ENCODE measurements around the gene PSMB10.
"Not testable (repeated sequence)": the region's sequence is repeated elsewhere in the genome, so short reads cannot be mapped to it uniquely, and the experiment has no call there.

PSMB10 gene

DNA sequence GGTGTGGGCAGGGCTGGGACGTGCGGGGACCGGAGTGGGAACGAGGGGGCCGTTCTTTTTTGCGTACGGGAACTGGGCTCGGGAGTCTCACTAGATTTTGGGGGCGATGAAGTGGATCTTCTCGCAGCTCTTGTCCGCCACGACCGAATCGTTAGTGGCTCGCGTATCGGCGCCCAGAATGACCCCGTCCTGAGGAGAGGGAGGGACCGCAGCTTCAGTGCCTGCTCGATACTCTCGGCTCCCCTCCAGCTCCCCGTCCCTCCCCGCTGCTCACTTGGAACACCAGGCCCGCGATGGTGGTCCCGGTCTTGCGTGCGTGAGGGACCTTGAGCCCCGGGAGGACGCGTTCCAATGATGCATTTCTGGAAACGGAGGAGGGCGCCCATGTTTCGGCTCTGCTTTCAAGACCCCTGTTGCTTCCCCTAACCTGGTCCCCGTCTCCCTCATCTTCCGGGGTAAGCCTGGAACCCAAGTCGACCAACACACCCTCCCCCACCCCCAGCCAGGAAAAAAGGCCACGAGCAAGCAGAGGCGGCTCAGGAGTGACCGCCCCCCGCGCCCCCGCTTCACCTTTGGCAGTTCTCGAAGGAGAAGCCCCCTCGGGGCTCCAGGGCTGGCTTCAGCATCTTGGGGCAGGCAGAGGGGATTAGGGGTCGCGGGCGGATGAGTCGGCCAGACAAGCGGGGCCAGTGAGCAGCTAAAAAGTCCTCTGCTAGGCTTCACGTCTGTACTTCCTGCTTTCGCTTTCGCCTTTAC, at the start of gene PSMB10:
Gene PSMB10, minus strand, starts transcription at position 727 of the 756 bp plus-strand sequence. Its CDS starts 101 bp downstream, at position 626.
- DNase-seq: no peak

DNA sequence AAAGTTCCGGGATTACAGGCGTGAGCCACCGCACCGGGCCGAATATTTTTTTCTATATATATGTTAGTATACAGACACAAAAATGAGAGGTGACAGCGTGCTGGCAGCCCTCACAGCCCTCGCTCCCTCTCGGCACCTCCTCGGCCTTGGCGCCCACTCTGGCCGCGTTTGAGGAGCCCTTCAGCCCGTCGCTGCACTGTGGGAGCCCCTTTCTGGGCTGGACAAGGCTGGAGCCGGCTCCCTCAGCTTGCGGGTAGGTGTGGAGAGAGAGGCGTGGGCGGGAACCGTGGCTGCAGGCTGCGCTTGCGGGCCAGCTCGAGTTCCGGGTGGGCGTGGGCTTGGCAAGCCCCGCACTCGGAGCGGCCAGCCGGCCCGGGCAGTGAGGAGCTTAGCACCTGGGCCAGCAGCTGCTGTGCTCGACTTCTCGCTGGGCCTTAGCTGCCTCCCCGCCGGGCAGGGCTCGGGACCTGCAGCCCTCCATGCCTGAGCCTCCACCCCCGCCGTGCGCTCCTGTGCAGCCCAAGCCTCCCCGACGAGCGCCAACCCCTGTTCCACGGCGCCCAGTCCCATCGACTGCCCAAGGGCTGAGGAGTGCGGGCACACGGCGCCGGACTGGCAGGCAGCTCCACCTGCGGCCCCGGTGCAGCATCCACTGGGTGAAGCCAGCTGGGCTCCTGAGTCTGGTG, 45.5 kb upstream of the PSMB10 start:
- no peak for DNase-seq

DNA sequence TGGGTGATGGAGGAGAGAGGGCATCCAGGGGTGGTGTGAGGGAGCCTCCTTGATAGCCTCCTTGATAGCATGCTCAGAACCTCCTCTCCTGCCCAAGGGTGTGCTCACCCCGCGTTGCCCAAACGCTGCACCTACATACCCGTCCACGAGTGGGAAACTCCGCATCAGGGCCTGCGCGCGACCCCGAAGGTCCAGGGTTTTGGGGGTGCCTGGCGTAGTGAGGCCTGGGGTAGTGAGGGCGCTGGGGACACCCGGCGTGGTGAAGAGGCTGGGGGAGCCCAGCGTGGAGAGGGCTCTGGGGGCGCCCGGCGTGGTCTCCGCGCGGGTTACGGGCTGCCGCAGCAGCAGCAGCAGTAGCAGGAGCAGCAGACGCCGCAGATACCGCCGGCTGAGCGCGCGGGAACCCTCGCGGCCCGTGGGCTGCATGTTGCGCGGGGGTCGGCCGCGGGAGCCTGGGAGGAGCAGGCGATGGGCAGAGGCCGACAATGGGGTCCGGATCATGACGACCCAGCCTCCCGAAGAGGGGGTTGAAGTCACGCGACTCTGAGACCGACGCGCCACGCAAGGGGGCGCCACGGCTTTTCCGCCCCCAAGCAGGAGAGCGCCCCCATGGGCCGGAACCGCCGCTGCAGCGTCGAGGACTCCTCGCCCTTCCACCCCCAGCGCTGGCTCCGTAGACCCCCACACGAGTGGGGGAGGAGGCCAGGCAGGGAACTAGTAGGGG, 43.5 kb upstream of the PSMB10 start, which contains the start of gene DPEP3:
Gene DPEP3, minus strand, starts transcription at position 545 of the 724 bp plus-strand sequence. Its CDS starts 119 bp downstream, at position 426.
- DNase-seq: no peak

DNA sequence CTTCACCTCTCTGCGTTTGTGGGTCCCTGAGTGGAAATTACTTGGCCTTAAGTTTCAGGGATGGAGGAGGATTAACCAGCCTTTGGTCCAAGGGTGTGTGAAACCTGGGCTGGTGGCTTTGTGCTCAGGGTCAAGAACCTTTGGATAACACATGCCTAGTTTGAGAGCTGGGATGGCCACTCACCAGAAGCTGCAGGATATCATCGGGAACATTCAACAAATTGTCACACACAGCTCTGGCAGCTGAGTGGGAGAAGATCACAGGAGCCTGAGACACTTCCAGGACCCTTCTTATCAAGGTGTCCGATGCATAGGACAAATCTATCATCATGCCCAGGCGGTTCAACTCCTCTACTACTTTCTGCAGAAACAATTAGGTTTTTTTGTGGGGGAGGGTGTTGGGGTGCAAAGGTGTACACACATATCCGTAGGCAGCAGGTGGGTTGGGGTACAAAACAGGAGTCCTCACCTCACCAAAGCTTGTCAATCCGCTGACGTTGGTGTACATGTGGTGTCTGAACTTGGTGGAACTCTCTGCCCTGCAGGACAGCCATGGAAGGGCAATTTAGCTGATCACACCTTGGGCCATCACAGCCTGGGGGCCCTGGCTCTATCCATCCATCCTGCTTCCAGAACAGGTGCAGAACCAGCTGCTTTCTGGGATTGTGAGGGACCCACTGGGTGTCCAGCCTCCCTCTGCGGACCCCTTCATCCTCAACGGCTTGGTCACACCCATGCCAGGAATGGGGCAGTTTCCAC, 41.0 kb upstream of the PSMB10 start:
- DNase-seq: no peak

DNA sequence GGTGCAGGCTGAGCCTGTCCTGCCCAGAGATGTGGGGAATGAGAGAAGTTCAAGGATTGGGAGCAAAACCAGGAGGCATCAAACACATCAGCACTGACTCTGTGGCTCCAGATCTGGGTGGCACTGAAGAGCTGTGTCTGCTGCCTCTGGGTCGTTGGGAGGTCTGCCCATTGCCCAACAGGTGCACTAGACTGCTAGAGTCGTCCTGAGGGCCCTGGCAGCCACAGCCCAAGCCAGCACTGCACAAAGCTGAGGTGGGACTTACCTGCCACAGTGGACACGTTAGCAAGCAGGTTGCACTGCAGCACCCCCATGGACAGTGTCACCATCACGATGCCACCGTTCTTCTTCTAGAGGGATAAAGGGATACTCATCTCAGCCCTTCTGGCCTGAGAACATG, 40.4 kb upstream of the PSMB10 start:
- DNase-seq: no peak

DNA sequence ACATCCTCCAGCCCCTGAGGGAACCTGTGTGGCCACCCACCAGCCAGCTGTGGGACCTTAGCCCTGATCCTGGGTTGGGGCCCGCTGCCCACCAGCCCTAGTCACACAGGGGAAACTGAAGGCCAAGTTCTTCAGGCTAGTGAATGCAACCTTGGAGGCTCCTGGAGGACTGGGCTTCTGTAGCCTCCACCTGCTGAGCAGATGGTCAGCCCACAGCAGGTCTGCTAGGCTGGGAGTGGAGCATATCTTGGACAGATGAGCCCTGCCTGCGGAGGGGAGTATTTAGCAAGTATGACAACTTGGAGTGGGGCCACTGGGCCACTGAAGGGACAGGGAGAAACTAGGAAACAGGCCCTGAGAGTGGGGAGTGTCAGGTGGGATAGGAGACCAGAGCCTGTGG, 39.6 kb upstream of the PSMB10 start:
- no peak for DNase-seq

DNA sequence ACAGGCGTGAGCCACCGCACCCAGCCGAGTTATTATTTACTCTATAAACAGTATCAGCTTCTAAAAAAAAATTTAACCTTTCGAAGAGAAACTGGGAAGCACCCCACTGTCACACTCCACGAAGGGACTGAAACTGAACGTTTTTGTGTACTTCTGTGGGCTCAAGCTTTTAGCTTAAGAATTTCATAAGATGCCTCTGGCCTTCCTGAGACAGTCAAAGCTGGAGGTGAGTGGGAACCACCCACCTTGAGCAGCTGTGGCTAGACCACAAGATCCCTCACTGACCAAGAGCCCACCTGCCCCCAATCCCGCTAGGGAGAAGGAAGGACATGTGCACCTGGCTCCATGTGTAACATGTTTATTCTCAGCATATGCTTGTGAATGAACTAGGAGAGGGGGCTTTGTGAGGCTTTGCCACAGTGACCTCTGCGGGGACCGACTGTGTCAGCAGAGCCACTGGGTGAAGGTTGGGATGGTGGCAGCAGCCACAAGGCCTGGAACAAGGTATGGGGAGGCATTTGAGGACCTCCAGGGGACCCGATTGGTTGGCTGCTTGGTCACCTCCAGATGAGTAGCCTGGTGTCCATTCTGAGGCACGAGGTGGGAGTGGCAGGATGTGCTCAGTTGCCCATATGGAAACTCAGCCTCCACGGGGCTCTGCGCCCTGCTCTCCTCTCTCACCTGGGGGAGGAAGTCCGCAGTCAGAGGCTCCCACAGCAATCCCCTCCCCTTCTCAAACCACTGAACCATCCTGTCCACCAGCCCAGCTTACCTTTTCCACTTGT, 38.9 kb upstream of the PSMB10 start:
- no peak for DNase-seq

DNA sequence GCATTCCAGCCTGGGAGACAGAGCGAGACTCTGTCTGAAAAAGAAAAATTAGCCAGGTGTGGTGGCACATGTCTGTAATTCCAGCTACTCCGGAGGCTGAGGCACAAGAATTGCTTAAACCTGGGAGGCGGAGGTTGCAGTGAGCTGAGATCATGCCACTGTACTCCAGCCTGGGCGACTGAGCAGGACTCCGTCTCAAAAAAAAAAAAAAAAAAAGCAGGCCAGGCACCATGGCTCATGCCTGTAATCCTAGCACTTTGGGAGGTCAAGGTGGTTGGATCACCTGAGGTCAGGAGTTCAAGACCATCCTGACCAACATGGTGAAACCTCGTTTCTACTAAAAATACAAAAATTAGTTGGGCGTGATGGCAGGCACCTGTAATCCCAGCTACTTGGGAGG, 35.6 kb upstream of the PSMB10 start:
- not testable (repeated sequence) for DNase-seq

DNA sequence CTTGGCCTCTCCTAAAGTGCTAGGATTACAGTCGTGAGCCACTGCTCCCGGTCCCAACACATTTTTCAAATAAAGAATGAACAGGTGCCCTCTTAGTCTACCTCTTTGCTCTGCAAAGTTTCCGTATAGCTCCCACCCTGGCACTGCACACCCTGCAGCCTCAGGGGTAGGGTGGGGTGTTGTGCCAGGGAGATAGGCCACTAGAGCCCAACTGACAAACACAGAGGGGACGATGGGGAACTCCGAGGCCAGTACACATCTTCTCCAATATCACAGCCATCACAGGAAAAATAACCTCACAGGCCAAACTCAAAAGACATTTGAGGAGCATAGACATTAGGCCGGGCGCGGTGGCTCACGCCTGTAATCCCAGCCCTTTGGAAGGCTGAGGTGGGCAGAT, 34.5 kb upstream of the PSMB10 start:
- no peak for DNase-seq

DNA sequence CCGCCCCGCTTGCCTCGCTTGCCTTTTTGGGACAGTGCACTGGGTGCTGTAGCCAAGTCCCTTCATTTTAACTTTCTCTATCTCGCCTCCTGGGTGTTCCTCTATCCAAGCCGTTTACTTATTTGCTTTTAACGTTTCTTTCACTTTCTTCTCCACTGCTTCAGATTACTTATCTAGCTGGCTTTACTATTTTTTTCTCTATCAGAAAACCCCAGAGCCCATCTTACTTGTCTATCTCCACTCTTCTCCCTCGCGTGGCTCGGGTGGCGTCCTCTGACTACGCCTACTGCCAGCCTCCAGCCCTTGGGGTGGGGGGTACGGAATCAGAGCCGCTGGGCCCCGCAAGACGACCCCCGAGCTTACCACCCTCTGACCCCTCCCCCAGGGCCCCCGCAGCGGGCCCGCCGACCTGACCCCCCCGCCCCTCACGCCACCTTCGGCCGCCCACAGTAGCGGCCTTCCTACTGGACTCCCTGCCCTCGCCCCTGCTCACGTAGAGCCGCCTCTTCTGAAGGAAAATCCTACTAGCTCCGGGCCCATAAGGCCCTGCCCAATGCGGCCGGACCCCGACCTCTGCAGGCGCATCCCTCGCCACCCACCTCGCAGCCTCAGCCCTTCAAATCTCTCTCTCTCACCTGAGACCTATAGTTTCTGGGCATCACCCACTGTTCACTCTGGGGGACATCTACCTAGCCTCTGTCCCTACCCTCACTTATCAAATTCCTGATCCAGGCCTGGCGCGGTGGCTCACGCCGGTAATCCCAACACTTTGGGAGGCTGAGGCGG, 32.8 kb upstream of the PSMB10 start:
- DNase-seq: peak; percentile 23

DNA sequence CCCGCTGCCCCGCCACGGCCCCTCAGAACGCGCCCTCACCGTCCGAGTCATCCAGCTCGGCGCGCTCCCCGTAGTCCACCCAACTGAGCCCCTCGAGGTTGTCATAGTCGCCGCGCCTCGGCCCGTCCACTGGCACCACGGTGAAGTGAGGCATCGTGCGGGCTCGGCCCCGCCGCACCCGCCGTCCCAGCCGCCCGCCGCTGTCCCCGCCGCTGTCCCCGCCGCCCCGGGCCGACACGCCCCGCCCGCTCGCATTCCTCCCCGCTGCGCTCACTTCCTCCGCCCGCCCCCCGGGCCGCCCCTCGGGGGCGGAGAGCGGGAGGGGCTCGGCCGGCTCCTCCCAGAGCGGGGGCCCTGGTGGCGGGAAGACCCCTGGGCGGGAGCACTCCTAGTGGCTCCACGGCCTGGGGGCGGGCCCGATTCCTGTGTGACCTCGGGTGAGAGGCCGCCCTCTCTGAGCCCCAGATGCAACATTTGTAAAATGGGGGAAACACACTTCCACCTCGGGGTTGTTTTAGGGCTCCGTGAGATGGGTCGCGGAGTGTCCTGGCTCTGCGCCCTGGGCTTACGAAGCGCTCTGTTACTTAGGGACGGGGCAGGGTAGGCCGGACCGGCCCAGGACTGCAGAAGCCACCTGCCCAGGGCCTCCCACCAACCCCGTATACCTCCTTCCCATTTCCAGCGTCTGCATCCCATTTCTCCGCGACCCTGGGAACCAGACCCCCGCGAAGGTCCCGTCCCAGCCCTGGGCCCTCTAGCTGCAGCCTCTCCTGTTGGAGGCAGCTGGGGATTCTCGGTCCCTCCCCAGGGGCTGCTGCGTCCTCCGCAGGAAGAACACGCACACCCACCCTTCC, 32.0 kb upstream of the PSMB10 start, which contains the start of gene SLC12A4:
Gene SLC12A4, minus strand, starts transcription at position 238 of the 854 bp plus-strand sequence. Its CDS starts 84 bp downstream, at position 154.
- peak; percentile 92 for DNase-seq

DNA sequence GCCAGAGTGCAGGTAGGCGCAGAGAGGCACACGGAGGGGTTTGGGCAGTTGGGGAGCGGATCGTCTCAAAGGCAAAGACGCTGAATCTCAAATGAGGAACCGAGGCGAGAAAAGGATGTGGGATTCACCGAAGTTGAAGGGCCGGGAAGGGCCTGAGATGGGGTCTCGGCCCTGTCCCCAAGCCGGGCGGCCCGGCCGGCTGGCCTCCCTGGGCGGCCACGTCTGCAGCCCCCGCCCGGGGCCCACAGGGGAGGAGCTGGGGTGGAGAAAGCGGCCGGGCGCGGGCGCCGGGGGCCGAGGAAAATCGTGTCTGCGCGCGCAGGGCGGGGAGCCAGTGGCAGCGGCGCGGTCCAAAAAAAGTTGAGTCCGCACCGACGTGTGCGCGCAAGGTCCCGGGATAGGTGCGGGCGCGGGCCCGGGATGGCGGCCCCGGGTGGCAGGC, 31.3 kb upstream of the PSMB10 start:
- DNase-seq: no peak

DNA sequence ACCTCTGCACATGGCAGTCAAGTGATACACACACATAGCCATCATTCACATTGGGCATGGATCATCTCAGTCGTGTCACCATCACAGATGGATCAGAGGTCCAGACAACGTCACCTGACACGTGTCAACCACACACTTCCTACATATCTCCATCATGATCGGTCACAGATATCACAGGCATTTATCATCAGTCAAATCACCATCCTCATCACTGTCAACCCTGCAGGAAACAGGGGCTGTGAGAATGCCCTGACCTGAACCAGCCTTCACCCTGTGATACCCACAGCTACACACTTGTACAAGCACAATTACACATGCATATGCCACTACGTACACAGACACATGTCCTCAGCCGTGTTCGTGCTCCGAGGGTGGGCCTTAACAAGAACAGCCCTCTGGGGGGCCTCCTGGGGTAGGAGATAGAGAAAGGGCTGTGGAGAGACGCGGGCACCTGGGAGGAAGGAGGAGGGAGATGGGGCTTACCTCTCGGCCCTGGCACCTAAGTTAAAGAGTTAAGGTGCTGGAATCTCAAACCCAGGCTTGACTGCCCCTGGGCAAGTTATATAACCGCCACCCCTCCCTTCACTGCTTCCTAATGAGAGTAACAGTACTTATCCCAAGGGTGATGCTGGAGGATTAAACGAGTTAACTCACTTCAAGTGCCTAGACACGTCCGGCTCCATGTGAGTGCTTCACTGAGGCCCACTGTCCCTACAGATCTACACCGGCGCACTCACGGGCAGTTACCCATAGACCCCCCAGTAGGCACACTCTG, 30.7 kb upstream of the PSMB10 start:
- DNase-seq: peak; percentile 35

DNA sequence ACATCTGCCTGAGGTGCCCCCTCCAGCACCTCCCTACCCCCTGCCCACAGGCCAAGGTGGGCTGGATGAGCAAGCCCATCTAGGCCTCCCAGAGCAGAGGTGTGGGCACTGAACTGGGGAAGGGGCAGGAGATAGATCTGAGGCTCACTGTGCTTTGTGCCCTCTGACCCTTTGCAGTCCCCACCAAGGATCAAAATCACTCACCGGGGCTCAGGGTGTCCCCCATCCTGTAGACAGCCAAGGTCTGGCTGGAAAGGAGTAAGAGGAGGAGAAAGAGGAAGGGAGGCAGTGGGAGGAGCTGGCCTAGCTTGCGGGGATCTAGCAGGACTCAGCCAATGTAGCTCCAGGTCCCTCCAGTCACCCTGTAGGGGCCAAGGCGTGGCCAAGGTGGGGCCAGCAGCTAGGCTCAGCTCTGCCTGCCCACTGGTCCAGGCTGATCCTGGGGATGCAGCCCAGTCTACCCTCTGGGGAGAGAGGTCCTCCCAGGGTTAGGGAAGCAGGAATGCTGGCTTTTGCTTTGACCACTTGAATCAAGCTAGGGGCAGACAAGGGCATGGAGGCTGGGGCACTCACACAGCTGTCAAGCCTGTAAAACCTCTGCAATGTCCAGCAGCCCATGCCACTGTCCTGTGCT, 30.0 kb upstream of the PSMB10 start:
- no peak for DNase-seq

DNA sequence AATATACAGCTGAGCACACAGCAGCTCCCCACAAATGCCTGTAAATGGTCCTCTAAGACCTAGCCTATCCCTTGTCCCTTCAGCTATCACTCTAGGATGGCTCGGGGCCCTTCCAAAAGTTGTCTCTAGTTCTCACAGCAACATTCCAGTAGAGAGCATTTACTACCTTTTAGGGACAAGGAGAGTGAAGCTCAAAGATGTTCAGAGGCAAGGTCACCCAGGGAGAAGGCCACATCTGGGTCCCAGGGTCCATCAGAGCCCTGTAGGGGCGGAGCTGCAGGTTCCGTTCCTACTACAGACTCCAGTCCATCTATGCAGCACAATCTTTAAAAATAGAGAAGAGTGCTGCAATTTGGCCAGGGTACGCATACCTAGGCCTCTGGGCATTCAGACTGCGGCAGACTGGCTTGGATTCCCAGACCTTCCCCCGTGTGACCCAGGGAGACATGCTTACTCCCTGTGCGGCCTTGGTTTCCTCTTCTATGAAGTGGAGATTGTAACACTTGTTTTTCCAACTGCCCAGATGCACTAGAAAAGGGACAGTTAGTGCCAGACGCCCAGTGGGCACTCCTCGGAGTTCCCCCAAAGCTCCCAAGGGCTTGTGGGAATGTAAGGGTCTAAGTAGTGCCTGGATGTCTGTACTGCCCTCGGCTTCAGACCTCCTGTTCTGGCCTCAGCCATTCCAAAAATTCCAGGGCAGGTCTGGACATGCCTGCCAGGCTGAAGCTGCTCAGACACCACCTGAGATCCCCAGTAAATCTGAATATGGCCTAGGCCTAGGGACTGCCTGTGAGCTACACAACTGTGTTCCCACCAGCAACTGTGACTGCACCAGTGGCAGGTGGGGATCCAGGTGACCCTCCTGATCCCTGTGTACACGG, 29.3 kb upstream of the PSMB10 start:
- DNase-seq: no peak

DNA sequence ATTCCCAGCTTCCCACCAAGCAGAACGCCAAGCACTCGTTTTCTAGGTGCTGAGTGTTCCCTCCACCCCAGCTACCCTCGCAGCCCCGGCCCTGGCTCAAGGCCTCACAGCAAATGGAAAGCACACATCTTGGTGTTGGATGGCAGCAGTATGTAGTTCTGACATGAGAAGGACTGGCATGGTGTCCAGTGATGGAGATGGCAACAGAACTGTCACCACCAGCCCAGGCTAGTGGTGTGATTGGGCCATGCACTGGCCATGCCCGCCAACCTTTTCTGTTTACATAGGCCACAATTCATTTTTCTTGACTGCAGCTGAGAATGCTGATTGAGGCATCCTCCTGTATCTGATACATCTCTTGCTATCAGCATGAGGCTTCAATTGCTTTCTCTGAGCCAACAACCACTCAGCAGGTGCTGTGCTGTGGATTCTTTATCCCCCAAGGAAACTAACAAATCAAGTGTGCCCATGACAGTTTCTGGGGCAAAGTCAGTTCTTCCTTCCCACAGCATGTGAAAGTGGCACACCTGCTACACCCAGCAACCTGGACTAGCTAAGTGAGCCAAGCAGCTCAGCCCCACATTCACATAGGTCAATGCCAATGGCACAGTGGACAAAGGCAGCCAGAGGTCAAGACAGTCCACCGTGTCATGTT, 28.0 kb upstream of the PSMB10 start:
- DNase-seq: no peak

Data from CD4-positive, alpha-beta T cell treated with Interleukin-10 for 1 hour (primary cell).